GM21367 (cell line): Measurements from ENCODE around the gene LEPR.

Experiments used
- ATAC-seq: cut with Tn5 transposase; IDR thresholded peaks from one replicate; pipeline ENCODE4 v1.9.1; 2021; ENCODE audit not compliant: unreplicated experiment

The LEPR gene

GRCh38 chr1:65409314-65409713 is 11.2 kb upstream of the LEPR start:
- ATAC-seq, result no peak

- no peak for ATAC-seq
Measured at GRCh38 chr1:65409816-65410326, 10.6 kb upstream of the LEPR start.

GRCh38 chr1:65412256-65412983 is 8.0 kb upstream of the LEPR start:
- no peak for ATAC-seq

GRCh38 chr1:65412984-65413375 is 7.5 kb upstream of the LEPR start:
- no peak for ATAC-seq

- ATAC-seq, result no peak
Measured at GRCh38 chr1:65414538-65414937, 5.9 kb upstream of the LEPR start.

- ATAC-seq, result no peak
Measured at GRCh38 chr1:65416767-65417166, 3.7 kb upstream of the LEPR start.

- ATAC-seq, result no peak
Measured at GRCh38 chr1:65417729-65418128, 2.7 kb upstream of the LEPR start.

GRCh38 chr1:65418522-65419185 is 1.8 kb upstream of the LEPR start:
- ATAC-seq, result no peak

- peak; percentile 93 for ATAC-seq
Measured at GRCh38 chr1:65419681-65420589, 533 bp upstream of the LEPR start.

GRCh38 chr1:65421351-65422025 is 1.0 kb downstream of the LEPR start:
- no peak for ATAC-seq

GRCh38 chr1:65422241-65423203 is 2.1 kb downstream of the LEPR start:
- no peak for ATAC-seq

- ATAC-seq, result no peak
Measured at GRCh38 chr1:65423884-65424572, 3.6 kb downstream of the LEPR start.

- ATAC-seq, result no peak
Measured at GRCh38 chr1:65424573-65424889, 4.1 kb downstream of the LEPR start.

GRCh38 chr1:65425006-65425405 is 4.5 kb downstream of the LEPR start:
- ATAC-seq, result no peak

- no peak for ATAC-seq
Measured at GRCh38 chr1:65425697-65426096, 5.2 kb downstream of the LEPR start.

- no peak for ATAC-seq
Measured at GRCh38 chr1:65429078-65429477, 8.6 kb downstream of the LEPR start.

GRCh38 chr1:65429806-65430205 is 9.3 kb downstream of the LEPR start:
- no peak for ATAC-seq

GRCh38 chr1:65431111-65431705 is 10.7 kb downstream of the LEPR start:
- ATAC-seq, result peak; percentile 70

GRCh38 chr1:65432918-65433317 is 12.4 kb downstream of the LEPR start:
- no peak for ATAC-seq
